HepG2 (cell line): ENCODE measurements around the gene BCAS3. TPM values are rescaled to one million over a fixed set of nuclear protein-coding genes. Genes with fewer than 3 reads are reported as not detected.

Experiments
- ATAC-seq: fragments of 200-7000 bp; cut with Tn5 transposase; 3 replicates; pipeline ENCODE4 v1.9.1; 2020; ENCODE audit warnings: mild to moderate bottlenecking, moderate library complexity
- BruUV-seq: library from RNA; stranded (reverse); fragments of 400-500 nt; replicated peaks from 2 replicates; lab custom pipeline; 2021; lab: Mats Ljungman, UMichigan
- CTCF ChIA-PET: fragments of 300-600 bp; formaldehyde crosslinking; extraction: SDS; loops from one replicate; lab custom pipeline; 2021; ENCODE audit warnings: low total read pairs, inconsistent platforms, low intra/inter-chr PET ratio; lab: Yijun Ruan, JAX
- POLR2A ChIA-PET: fragments of 350-600 bp; sonication (Branson Sonifier 250); formaldehyde crosslinking; loops from one replicate; lab custom pipeline; 2020; ENCODE audit warnings: antibody characterized with exemption, inconsistent platforms; lab: Yijun Ruan, JAX
- DNase-seq: peaks from one replicate; pipeline ENCODE4 v3.0.0-alpha.2; 2015; ENCODE audit warnings: low spot score
- FAIRE-seq: peaks from 3 replicates; lab custom pipeline; 2011; peaks lifted over from hg19 to GRCh38; lab: Jason Lieb, UNC
- H2AFZ ChIP-seq: one replicate; pipeline ENCODE4 v1.6.1; 2011; ENCODE audit warnings: low read length, inconsistent platforms
- H3K27ac ChIP-seq: fragments of 300-600 bp; 3 replicates; pipeline ENCODE4 v1.8.0; 2011; ENCODE audit warnings: mixed run types, mild to moderate bottlenecking, mixed read lengths, low read length, inconsistent platforms; ENCODE audit not compliant: insufficient read depth; ENCODE audit errors: extremely low read length
- H3K27me3 ChIP-seq, 2 experiments: fragments of 200-600 bp in 1 of 2; 2 replicates in 1 of 2; 3 replicates in 1 of 2; pipeline versions ENCODE4 v1.6.0 to v1.8.0; 2011; ENCODE audit warnings: low read length in 2 of 2, mild to moderate bottlenecking in 2 of 2, moderate library complexity in 2 of 2, inconsistent platforms in 1 of 2; ENCODE audit not compliant: insufficient read depth in 2 of 2, control insufficient read depth in 1 of 2
- H3K36me3 ChIP-seq, 2 experiments: fragments of 200-600 bp in 1 of 2; replicated peaks in 1 of 2; 2 replicates in 1 of 2; 3 replicates in 1 of 2; pipeline versions ENCODE4 v1.5.1 to v1.8.0; 2011; ENCODE audit warnings: low read length in 2 of 2, inconsistent platforms in 1 of 2; ENCODE audit not compliant: insufficient read depth in 2 of 2, control insufficient read depth in 1 of 2
- H3K4me1 ChIP-seq: 2 replicates; pipeline ENCODE4 v1.5.1; 2012; ENCODE audit warnings: low read length, inconsistent platforms; ENCODE audit not compliant: insufficient read depth
- H3K4me2 ChIP-seq: 2 replicates; pipeline ENCODE4 v1.6.0; 2011; ENCODE audit warnings: low read depth, low read length, inconsistent platforms
- H3K4me3 ChIP-seq, 3 experiments: fragments of 200-600 bp in 1 of 3; sonication (generic), shearing (Covaris generic) in 1 of 3; replicated peaks in 1 of 3; 2 replicates each; pipeline ENCODE4 v1.5.1; 2011 to 2016; ENCODE audit warnings: low read length in 3 of 3, inconsistent platforms in 2 of 3, low read depth in 2 of 3, mild to moderate bottlenecking in 2 of 3, control low read depth in 1 of 3, mixed read lengths in 1 of 3; ENCODE audit not compliant: insufficient read depth in 1 of 3
- H3K79me2 ChIP-seq: one replicate; pipeline ENCODE4 v1.6.1; 2011; ENCODE audit warnings: low read length, inconsistent platforms; ENCODE audit not compliant: insufficient read depth
- H3K9ac ChIP-seq: 2 replicates; pipeline ENCODE4 v1.6.0; 2011; ENCODE audit warnings: mild to moderate bottlenecking, low read depth, low read length, inconsistent platforms; ENCODE audit not compliant: insufficient read depth
- H3K9me3 ChIP-seq: 2 replicates; pipeline ENCODE4 v1.5.1; 2012; ENCODE audit warnings: mild to moderate bottlenecking, low read length
- H4K20me1 ChIP-seq: 2 replicates; pipeline ENCODE4 v1.6.0; 2011; ENCODE audit warnings: inconsistent platforms, mild to moderate bottlenecking, low read length, moderate library complexity; ENCODE audit not compliant: insufficient read depth
- AHDC1 ChIP-seq: sonication (generic); formaldehyde crosslinking; IDR thresholded peaks from 2 replicates; pipeline ENCODE4 v1.5.1; 2020; ENCODE audit warnings: mild to moderate bottlenecking, missing genetic modification reagents, borderline replicate concordance
- ZNF83 ChIP-seq: sonication (generic); formaldehyde crosslinking; IDR thresholded peaks from 2 replicates; pipeline ENCODE4 v1.4.0; 2020; ENCODE audit warnings: missing genetic modification reagents, mild to moderate bottlenecking, borderline replicate concordance
- WGBS: methylation state at CpG from one replicate; pipeline ENCODE4 v1.1.6; 2017; ENCODE audit warnings: low lambda C conversion rate; 5-methylcytosine and 5-hydroxymethylcytosine counted together
- in situ Hi-C: cut with HindIII; loops from 2 replicates; pipeline ENCODE4 v1.10.0; 2017; ENCODE audit warnings: low pct_unique_long_range_greater_than_20kb; ENCODE audit not compliant: extremely low pct_ligation_motif_present
- intact Hi-C: fragments of 100-400 bp; cut with micrococcal nuclease; formaldehyde crosslinking; loops from one replicate; pipeline ENCODE4 v1.10.0; 2022; ENCODE audit not compliant: unreplicated experiment
- polyA plus RNA-seq, 8 experiments: library from polyadenylated mRNA; depleted of rRNA in 3 of 8; stranded (reverse) in 7 of 8; unstranded in 1 of 8; fragments of >200 nt; fragmentation: Illumina TruSeq in 4 of 8; extraction: Trizol in 4 of 8; gene quantifications; 2 replicates each; pipeline versions ENCODE4 v1.2.1 to v1.2.3, GENCODE V29; 2011 to 2016; ENCODE audit warnings: low read depth in 4 of 8, missing spikeins in 1 of 8, mixed read lengths in 1 of 8; ENCODE audit not compliant: insufficient read depth in 1 of 8
- total RNA-seq, 5 experiments: library from RNA; depleted of rRNA; stranded (reverse); fragments of >200 nt; fragmentation: Illumina TruSeq; extraction: Trizol; gene quantifications; 2 replicates each; pipeline ENCODE4 v1.2.3, GENCODE V29; 2016; ENCODE audit warnings: low read depth in 1 of 5

The BCAS3 gene
- total and polyA plus RNA-seq, 2 of the 13 experiments (the other 11 are each of a cell fraction or from before 2014, with no cell fraction given) = 10.7 to 11.2 TPM

GRCh38 chr17:61073799-61074513 is 396.3 kb downstream of the BCAS3 start (continued):
- no peak for TF ChIP-seq AHDC1

GRCh38 chr17:61075988-61076387 is 398.3 kb downstream of the BCAS3 start:
- H3K4me3 ChIP-seq = no peak overlapping the region
- 88% methylated on average over 1 of the region's 1 CpG for WGBS
- TF ChIP-seq ZNF83 = no peak
- H3K27me3 ChIP-seq = no peaks in the 10 kb centered on the region
- intact Hi-C loops (no loop called here), in situ Hi-C loops (no loop called here)
- no peak overlapping the region for H3K4me2 ChIP-seq
- DNase-seq = no peak
- ChIA-PET CTCF (no interaction called here), POLR2A (no interaction called here)
- H3K36me3 ChIP-seq = no peaks in the 10 kb centered on the region
- H3K9ac ChIP-seq = no peak overlapping the region
- H3K4me1 ChIP-seq = peaks cover 9% of the 10 kb centered on the region
- H2AFZ ChIP-seq = no peak overlapping the region
- H3K27ac ChIP-seq = no peak overlapping the region
- no peaks in the 10 kb centered on the region for H3K9me3 ChIP-seq
- no peaks in the 10 kb centered on the region for H4K20me1 ChIP-seq
- no peaks in the 10 kb centered on the region for H3K79me2 ChIP-seq
- no peak for ATAC-seq
- FAIRE-seq = no peak
- BruUV-seq = no TSS peak
